ENCODE results near the gene TSPAN6. TPM values are rescaled to one million over a fixed set of nuclear protein-coding genes. Genes with fewer than 3 reads are reported as not detected.
A peak's percentile ranks its signal among the peaks of the same experiment; 100 is the strongest.

TSPAN6 gene
- total and polyA plus RNA-seq, 2 of the 4 experiments (the other 2 are of a cell fraction) = 16.1 to 20.1 TPM

DNA sequence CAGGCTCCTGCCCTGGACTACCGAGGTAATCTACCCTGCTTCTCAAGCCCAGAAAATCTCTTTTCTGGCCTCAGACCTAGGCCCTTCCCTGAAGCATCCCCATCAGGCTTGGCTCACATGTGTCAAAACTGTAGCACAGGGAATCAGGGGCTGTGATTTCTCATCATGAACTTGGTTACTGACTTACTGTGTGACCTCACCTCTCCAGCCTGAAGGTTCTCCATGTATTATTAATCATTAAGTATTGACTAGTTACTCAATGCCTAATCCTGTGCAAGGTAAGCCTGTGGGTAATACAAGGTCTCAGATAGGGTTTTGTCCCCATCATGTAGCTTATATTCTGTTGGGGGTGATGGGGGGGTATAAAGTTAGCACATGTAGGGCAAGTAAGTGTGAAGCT is 14.2 kb upstream of the TSPAN6 start:
- H2BK20ac ChIP-seq (ENCODE audit: low read depth, low read length) = no peak overlapping the region
- H3K14ac ChIP-seq (replicated peaks; ENCODE audit: low read depth, low read length) = 0 out of 2 replicates have a peak overlapping the region, but pooled peaks have one; percentile 14
- H3K18ac ChIP-seq (ENCODE audit: low read depth, low read length) = peak overlapping the region; percentile 41; the same call in 1 of the 2 replicates
- 0 out of 3 replicates have a peak overlapping the region, but pooled peaks have one; percentile 83 for H2BK15ac ChIP-seq (ENCODE audit: low read depth, low read length)
- in situ Hi-C loops (cut with MboI; ENCODE audit: low sequenced_read_pairs) = no loop called here
- peak overlapping the region; percentile 57 to 89; a peak in 3 of 4 replicates for H4K8ac ChIP-seq (ENCODE audit: low read depth in 2 of 2, low read length in 2 of 2)
- H2AK5ac ChIP-seq (ENCODE audit: low read depth, low read length) = peak overlapping the region; percentile 45; the same call in 1 of the 2 replicates
- no peaks in the 10 kb centered on the region for H3K9me3 ChIP-seq (ENCODE audit: control insufficient read depth, insufficient read depth, low read length)
- intact Hi-C loops (cut with micrococcal nuclease) = no loop called here
- 0 out of 2 replicates have a peak, but pooled peaks cover 1% of the 10 kb centered on the region for H3K36me3 ChIP-seq (ENCODE audit: control insufficient read depth, insufficient read depth, low read length)
- no peak overlapping the region for H3K56ac ChIP-seq (ENCODE audit: extremely low read depth, insufficient read depth, low read length)
- peak overlapping the region; percentile 87; the same call in 1 of the 2 replicates for H4K5ac ChIP-seq (ENCODE audit: low read depth, low read length)
- peak overlapping the region; percentile 8 for H2AK9ac ChIP-seq (replicated peaks; ENCODE audit: low read depth, low read length, poor library complexity)
- H2BK120ac ChIP-seq (ENCODE audit: low read depth, low read length) = no peak overlapping the region; the same call in 1 of the 2 replicates
- peaks cover 19% of the 10 kb centered on the region for H3K4me1 ChIP-seq (ENCODE audit: control insufficient read depth, insufficient read depth, low read length)
- H3K9me1 ChIP-seq (ENCODE audit: insufficient read depth, low read length) = peaks cover 4% of the 10 kb centered on the region
- dilution Hi-C loops (cut with HindIII; ENCODE audit: low sequenced_read_pairs, unreplicated experiment) = no loop called here
- peak overlapping the region; percentile 93 for H2BK5ac ChIP-seq (ENCODE audit: low read depth, low read length, poor library complexity, severe bottlenecking)
- no peak overlapping the region for H2AFZ ChIP-seq (replicated peaks; ENCODE audit: low read length, poor library complexity)
- H3K27me3 ChIP-seq (ENCODE audit: control insufficient read depth, insufficient read depth, low read length) = no peaks in the 10 kb centered on the region
- no peak overlapping the region for H4K91ac ChIP-seq (ENCODE audit: insufficient read depth, low read depth, low read length)
- CTCF ChIA-PET = no interaction called here
- H4K20me1 ChIP-seq (ENCODE audit: insufficient read depth, low read length) = no peaks in the 10 kb centered on the region
- WGBS, 2 experiments (ENCODE audit: extremely low coverage in 2 of 2, insufficient read length in 1 of 2) = no CpG with 5 or more reads among the region's 1 CpG
- BruUV-seq (replicated peaks) = no TSS peak
- peak overlapping the region; percentile 90 for H3K4ac ChIP-seq (ENCODE audit: low read depth, low read length)
- H3K4me2 ChIP-seq (ENCODE audit: low read depth, low read length) = no peak overlapping the region
- peak overlapping the region; percentile 96; the same call in 1 of the 2 replicates for H3K27ac ChIP-seq (ENCODE audit: insufficient read depth, low read length)
- no peak overlapping the region for H3K23ac ChIP-seq (ENCODE audit: low read depth, low read length)
- no peak for DNase-seq
- H3K9ac ChIP-seq (ENCODE audit: low read depth, low read length) = no peak overlapping the region
- no peak for ATAC-seq (ENCODE audit: low read depth)
- no peaks in the 10 kb centered on the region; a peak in 1 of 4 replicates for H3K79me1 ChIP-seq (ENCODE audit: low read depth in 1 of 2, low read length in 2 of 2)
- TF ChIP-seq NFE2L2 (IDR thresholded peaks at IDR 0.05; ENCODE audit: low read depth, low read length) = no peak
- TF ChIP-seq, protein P1, sequence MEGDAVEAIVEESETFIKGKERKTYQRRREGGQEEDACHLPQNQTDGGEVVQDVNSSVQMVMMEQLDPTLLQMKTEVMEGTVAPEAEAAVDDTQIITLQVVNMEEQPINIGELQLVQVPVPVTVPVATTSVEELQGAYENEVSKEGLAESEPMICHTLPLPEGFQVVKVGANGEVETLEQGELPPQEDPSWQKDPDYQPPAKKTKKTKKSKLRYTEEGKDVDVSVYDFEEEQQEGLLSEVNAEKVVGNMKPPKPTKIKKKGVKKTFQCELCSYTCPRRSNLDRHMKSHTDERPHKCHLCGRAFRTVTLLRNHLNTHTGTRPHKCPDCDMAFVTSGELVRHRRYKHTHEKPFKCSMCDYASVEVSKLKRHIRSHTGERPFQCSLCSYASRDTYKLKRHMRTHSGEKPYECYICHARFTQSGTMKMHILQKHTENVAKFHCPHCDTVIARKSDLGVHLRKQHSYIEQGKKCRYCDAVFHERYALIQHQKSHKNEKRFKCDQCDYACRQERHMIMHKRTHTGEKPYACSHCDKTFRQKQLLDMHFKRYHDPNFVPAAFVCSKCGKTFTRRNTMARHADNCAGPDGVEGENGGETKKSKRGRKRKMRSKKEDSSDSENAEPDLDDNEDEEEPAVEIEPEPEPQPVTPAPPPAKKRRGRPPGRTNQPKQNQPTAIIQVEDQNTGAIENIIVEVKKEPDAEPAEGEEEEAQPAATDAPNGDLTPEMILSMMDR (conservative IDR thresholded peaks at IDR 0.05; ENCODE audit: low read depth, low read length) = no peak
- no peak for TF ChIP-seq POLR2A (IDR thresholded peaks at IDR 0.05; ENCODE audit: low read depth, low read length)
- no peak for TF ChIP-seq BHLHE40 (IDR thresholded peaks at IDR 0.05; ENCODE audit: low read depth, low read length)
- no peak for TF ChIP-seq CEBPB (IDR thresholded peaks at IDR 0.05; ENCODE audit: low read depth, low read length)
- TF ChIP-seq MAFK (IDR thresholded peaks at IDR 0.05; ENCODE audit: low read depth, low read length) = no peak
- TF ChIP-seq, protein P2, sequence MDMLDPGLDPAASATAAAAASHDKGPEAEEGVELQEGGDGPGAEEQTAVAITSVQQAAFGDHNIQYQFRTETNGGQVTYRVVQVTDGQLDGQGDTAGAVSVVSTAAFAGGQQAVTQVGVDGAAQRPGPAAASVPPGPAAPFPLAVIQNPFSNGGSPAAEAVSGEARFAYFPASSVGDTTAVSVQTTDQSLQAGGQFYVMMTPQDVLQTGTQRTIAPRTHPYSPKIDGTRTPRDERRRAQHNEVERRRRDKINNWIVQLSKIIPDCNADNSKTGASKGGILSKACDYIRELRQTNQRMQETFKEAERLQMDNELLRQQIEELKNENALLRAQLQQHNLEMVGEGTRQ (IDR thresholded peaks at IDR 0.05; ENCODE audit: low read depth, low read length) = no peak
- no peak for TF ChIP-seq SMC3 (IDR thresholded peaks at IDR 0.05; ENCODE audit: low read depth, low read length)
- TF ChIP-seq, protein P3, sequence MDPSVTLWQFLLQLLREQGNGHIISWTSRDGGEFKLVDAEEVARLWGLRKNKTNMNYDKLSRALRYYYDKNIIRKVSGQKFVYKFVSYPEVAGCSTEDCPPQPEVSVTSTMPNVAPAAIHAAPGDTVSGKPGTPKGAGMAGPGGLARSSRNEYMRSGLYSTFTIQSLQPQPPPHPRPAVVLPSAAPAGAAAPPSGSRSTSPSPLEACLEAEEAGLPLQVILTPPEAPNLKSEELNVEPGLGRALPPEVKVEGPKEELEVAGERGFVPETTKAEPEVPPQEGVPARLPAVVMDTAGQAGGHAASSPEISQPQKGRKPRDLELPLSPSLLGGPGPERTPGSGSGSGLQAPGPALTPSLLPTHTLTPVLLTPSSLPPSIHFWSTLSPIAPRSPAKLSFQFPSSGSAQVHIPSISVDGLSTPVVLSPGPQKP (IDR thresholded peaks at IDR 0.05; ENCODE audit: borderline replicate concordance, low read depth, low read length) = no peak
- no peak for TF ChIP-seq RCOR1 (IDR thresholded peaks at IDR 0.05; ENCODE audit: insufficient replicate concordance, low read length)
- POLR2A ChIA-PET (ENCODE audit: unreplicated experiment) = no interaction called here
- H3K4me3 ChIP-seq (ENCODE audit: insufficient read depth, low read depth, low read length) = no peak overlapping the region

Measured in IMR-90 (cell line).